Measurements from ENCODE around the gene BPI.

Gene BPI

DNA sequence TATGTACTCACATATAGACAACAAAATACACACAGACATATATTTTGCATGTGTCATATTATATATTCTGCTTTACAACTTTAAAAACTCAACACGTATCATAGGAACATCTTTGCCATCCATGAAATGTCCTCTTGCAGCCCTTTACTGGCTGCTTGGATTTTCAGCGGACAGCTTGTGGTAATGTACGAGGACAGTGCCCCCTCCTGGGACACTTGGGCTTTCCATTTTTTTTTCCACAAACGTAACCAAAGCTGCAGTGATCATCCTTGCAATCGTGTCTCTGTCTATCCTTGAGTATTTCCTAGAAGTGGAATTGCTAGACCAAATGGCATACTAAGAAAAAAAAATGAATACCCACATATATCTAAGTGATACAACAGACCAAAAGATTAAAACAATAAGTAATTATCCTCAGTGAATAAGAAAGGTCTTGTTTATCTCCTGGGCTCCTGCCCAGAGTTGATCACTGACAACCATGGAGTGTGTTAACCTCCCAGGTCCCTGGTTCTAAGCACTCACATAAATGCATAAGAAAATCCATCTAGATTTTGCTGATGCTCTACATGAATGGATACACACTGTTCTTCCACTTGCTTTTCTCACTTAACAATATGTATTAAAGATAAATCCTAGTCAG lies 18.1 kb downstream of the BPI start:
- H3K27me3 ChIP-seq (ENCODE audit: insufficient read depth, low read length) = no peaks in the 10 kb centered on the region
- H3K27ac ChIP-seq (ENCODE audit: low read depth, low read length) = no peak overlapping the region
- no peak overlapping the region for H3K4me3 ChIP-seq (ENCODE audit: low read length)
- WGBS = 15% methylated on average over 4 of the region's 5 CpGs
- no peaks in the 10 kb centered on the region for H3K4me1 ChIP-seq (ENCODE audit: insufficient read depth, low read length)
- no peaks in the 10 kb centered on the region for H3K9me3 ChIP-seq (ENCODE audit: insufficient read depth, low read depth, low read length)
- no peaks in the 10 kb centered on the region for H3K36me3 ChIP-seq (ENCODE audit: insufficient read depth, low read length)
- no peak overlapping the region for H3K9ac ChIP-seq (ENCODE audit: low read depth, low read length)

DNA sequence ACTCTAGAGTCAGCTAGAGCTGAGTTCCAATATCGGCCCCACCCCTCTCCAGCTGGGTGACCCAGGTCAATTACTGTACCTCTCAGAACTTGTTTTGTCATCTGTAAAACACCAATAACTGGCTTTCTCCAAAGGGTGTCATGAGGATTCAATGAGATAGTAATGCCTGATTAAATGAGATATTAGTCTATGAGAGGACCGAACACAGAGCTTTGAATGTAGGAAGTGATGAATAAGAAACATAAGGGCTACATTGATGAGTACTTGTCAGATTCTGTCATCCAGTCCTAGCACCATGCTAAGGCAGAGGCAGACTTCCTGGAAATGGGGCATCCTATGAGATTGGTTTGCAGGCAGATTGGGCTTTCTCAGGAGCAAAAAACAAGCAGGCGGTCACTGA lies 20.2 kb downstream of the BPI start:
- Histone ChIP-seq H3K27ac (ENCODE audit: low read depth, low read length) (no peak overlapping the region), H3K9me3 (ENCODE audit: insufficient read depth, low read depth, low read length) (no peaks in the 10 kb centered on the region), H3K4me3 (ENCODE audit: low read length) (no peak overlapping the region), H3K36me3 (ENCODE audit: insufficient read depth, low read length) (no peaks in the 10 kb centered on the region), H3K4me1 (ENCODE audit: insufficient read depth, low read length) (no peaks in the 10 kb centered on the region), H3K9ac (ENCODE audit: low read depth, low read length) (no peak overlapping the region), H3K27me3 (ENCODE audit: insufficient read depth, low read length) (no peaks in the 10 kb centered on the region)
- WGBS = 89% methylated on average over 3 of the region's 3 CpGs

DNA sequence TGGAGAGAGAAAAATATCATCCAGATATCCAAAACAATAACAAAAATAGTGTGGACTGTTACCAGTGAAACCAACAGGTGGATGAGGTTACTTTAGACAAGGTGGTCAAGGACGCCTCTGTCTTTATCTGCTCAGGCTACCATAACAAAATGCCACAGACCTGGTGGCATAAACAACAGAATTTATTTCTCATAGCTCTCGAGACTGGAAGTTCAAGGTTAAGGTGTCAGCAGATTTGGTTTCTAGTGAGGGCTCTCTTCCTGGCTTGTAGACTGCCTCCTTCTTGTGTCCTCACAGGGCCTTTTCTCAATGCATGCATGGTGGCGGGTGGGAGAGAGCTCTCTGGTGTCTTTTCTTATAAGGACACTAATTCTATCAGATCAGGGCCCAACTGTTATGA lies 21.2 kb downstream of the BPI start:
- Histone ChIP-seq H3K27ac (ENCODE audit: low read depth, low read length) (no peak overlapping the region), H3K4me1 (ENCODE audit: insufficient read depth, low read length) (no peaks in the 10 kb centered on the region), H3K9ac (ENCODE audit: low read depth, low read length) (no peak overlapping the region), H3K9me3 (ENCODE audit: insufficient read depth, low read depth, low read length) (no peaks in the 10 kb centered on the region), H3K4me3 (ENCODE audit: low read length) (no peak overlapping the region), H3K27me3 (ENCODE audit: insufficient read depth, low read length) (no peaks in the 10 kb centered on the region), H3K36me3 (ENCODE audit: insufficient read depth, low read length) (no peaks in the 10 kb centered on the region)
- 84% methylated on average over 3 of the region's 3 CpGs for WGBS

DNA sequence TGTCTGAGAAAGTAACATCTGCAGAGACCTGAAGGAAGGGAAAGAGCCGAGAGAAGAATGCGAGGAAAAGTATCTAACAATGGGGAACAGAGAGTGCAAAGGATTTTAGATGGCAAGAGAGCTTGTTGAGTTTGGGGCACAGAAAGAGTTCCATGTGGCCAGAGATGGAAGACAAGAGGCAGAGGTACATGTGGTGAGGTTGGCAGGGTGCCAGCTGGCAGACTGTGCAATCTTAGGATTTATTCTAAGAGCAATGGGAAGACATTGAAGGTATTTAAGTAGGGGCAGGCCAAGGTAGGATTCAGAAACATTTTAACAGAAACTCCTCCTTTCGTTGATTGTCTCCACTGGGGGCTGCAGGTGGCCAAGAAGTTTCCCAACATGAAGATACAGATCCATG lies 21.9 kb downstream of the BPI start:
- Histone ChIP-seq H3K27ac (ENCODE audit: low read depth, low read length) (no peak overlapping the region), H3K27me3 (ENCODE audit: insufficient read depth, low read length) (no peaks in the 10 kb centered on the region), H3K9ac (ENCODE audit: low read depth, low read length) (no peak overlapping the region), H3K36me3 (ENCODE audit: insufficient read depth, low read length) (no peaks in the 10 kb centered on the region), H3K4me1 (ENCODE audit: insufficient read depth, low read length) (no peaks in the 10 kb centered on the region), H3K4me3 (ENCODE audit: low read length) (no peak overlapping the region), H3K9me3 (ENCODE audit: insufficient read depth, low read depth, low read length) (no peaks in the 10 kb centered on the region)
- 87% methylated on average over 3 of the region's 3 CpGs for WGBS

DNA sequence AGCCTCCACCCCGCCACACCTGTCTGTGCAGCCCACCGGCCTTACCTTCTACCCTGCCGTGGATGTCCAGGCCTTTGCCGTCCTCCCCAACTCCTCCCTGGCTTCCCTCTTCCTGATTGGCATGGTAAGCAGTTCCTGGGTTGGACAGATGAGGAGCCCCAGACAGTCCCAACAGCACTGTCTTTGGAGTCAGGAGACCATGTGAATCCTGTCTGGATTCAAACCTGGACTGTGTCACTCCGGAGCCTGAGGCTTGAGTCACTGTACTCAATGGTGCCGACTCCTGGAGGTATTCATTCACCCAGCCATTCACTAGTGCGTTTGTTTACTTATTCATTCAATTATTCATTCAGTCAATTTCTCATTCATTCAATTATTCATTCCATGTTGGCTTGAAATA lies 22.4 kb downstream of the BPI start:
- 93% methylated on average over 7 of the region's 7 CpGs for WGBS

GRCh38 chr20:38330638-38331037 lies 26.7 kb downstream of the BPI start:
- WGBS = 49% methylated on average over 3 of the region's 3 CpGs
- Histone ChIP-seq H3K36me3 (ENCODE audit: insufficient read depth, low read length) (no peaks in the 10 kb centered on the region), H3K27ac (ENCODE audit: low read depth, low read length) (no peak overlapping the region), H3K4me1 (ENCODE audit: insufficient read depth, low read length) (no peaks in the 10 kb centered on the region), H3K9ac (ENCODE audit: low read depth, low read length) (no peak overlapping the region), H3K4me3 (ENCODE audit: low read length) (no peak overlapping the region), H3K27me3 (ENCODE audit: insufficient read depth, low read length) (no peaks in the 10 kb centered on the region), H3K9me3 (ENCODE audit: insufficient read depth, low read depth, low read length) (no peaks in the 10 kb centered on the region)

More for the DNA sequence above, 22.4 kb downstream of the BPI start:
- Histone ChIP-seq H3K4me1 (ENCODE audit: insufficient read depth, low read length) (no peaks in the 10 kb centered on the region), H3K27me3 (ENCODE audit: insufficient read depth, low read length) (no peaks in the 10 kb centered on the region), H3K27ac (ENCODE audit: low read depth, low read length) (no peak overlapping the region), H3K36me3 (ENCODE audit: insufficient read depth, low read length) (no peaks in the 10 kb centered on the region), H3K9me3 (ENCODE audit: insufficient read depth, low read depth, low read length) (no peaks in the 10 kb centered on the region), H3K4me3 (ENCODE audit: low read length) (no peak overlapping the region), H3K9ac (ENCODE audit: low read depth, low read length) (no peak overlapping the region)

GRCh38 chr20:38331245-38331644 lies 27.3 kb downstream of the BPI start:
- no peak overlapping the region for H3K27ac ChIP-seq (ENCODE audit: low read depth, low read length)
- no peaks in the 10 kb centered on the region for H3K4me1 ChIP-seq (ENCODE audit: insufficient read depth, low read length)
- H3K4me3 ChIP-seq (ENCODE audit: low read length) = no peak overlapping the region
- H3K27me3 ChIP-seq (ENCODE audit: insufficient read depth, low read length) = no peaks in the 10 kb centered on the region
- H3K9me3 ChIP-seq (ENCODE audit: insufficient read depth, low read depth, low read length) = no peaks in the 10 kb centered on the region
- H3K9ac ChIP-seq (ENCODE audit: low read depth, low read length) = no peak overlapping the region
- no peaks in the 10 kb centered on the region for H3K36me3 ChIP-seq (ENCODE audit: insufficient read depth, low read length)

DNA sequence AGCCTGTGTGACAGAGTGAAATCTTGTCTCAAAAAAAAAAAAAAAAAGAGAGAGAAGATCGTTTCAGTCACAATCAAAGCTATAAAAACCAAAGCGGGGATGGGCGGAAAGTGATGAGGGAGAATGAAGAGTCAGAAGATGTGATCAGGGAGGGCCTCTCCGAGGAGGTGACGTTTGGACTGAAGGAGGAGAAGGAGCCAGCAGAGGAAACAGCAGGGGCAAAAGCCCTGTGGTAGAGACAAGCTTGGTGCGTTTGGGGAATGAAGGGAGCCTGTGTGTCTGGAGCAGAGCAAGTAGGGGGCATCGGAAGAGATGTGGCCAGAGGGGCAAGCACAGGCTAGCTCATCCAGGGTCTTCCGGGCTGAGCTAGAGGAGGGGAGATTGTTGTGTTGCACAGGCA lies 27.9 kb downstream of the BPI start:
- H3K36me3 ChIP-seq (ENCODE audit: insufficient read depth, low read length) = no peaks in the 10 kb centered on the region
- H3K9me3 ChIP-seq (ENCODE audit: insufficient read depth, low read depth, low read length) = no peaks in the 10 kb centered on the region
- H3K27me3 ChIP-seq (ENCODE audit: insufficient read depth, low read length) = no peaks in the 10 kb centered on the region
- no peaks in the 10 kb centered on the region for H3K4me1 ChIP-seq (ENCODE audit: insufficient read depth, low read length)
- 86% methylated on average over 8 of the region's 8 CpGs for WGBS
- H3K9ac ChIP-seq (ENCODE audit: low read depth, low read length) = no peak overlapping the region
- no peak overlapping the region for H3K27ac ChIP-seq (ENCODE audit: low read depth, low read length)
- no peak overlapping the region for H3K4me3 ChIP-seq (ENCODE audit: low read length)

DNA sequence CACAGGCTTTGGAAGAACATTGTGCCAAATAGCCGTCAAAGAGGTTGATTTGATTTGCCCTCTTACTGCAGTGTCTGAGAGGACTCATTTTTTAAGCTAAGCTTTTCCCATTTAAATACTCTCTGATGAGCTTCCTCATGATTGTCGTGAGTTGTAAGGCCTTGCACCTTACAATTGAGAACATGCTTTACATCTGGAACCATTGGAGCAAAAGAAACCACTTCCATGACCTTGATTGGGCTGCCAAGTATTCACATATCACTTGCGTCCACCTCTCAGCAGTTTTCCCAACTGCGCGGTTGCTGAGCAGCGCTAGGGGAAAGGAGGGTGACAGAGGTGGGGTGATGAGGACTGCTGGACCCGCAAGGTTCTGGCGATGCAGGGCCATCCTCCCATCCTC lies 30.1 kb downstream of the BPI start:
- no peak overlapping the region for H3K27ac ChIP-seq (ENCODE audit: low read depth, low read length)
- no peaks in the 10 kb centered on the region for H3K36me3 ChIP-seq (ENCODE audit: insufficient read depth, low read length)
- no peaks in the 10 kb centered on the region for H3K27me3 ChIP-seq (ENCODE audit: insufficient read depth, low read length)
- WGBS = 96% methylated on average over 8 of the region's 8 CpGs
- H3K9me3 ChIP-seq (ENCODE audit: insufficient read depth, low read depth, low read length) = no peaks in the 10 kb centered on the region; the same call in 1 of the 2 replicates
- no peak overlapping the region for H3K4me3 ChIP-seq (ENCODE audit: low read length)
- H3K9ac ChIP-seq (ENCODE audit: low read depth, low read length) = no peak overlapping the region
- no peaks in the 10 kb centered on the region for H3K4me1 ChIP-seq (ENCODE audit: insufficient read depth, low read length)

DNA sequence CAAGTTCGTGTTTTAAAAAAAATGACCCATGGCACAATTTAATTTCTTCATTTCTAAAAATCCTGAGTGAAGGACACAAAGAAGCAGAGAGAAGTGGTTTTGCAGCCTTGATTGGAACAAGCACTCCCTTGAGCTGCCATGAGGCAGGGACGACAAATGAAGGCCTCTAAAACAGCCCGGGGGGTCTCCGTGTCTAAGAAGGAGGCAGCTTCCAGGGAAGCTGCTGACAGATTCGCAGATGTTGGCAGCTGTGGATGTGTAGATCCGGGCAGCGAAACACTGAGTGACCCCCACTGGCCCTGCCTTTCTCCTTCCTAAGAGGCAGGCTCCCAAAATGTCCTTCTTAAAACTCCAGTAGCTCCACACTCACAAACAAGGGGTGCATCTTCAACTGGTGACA lies 32.8 kb downstream of the BPI start:
- Histone ChIP-seq H3K27me3 (ENCODE audit: insufficient read depth, low read length) (no peaks in the 10 kb centered on the region), H3K4me1 (ENCODE audit: insufficient read depth, low read length) (peaks cover 12% of the 10 kb centered on the region), H3K27ac (ENCODE audit: low read depth, low read length) (no peak overlapping the region), H3K9ac (ENCODE audit: low read depth, low read length) (no peak overlapping the region), H3K36me3 (ENCODE audit: insufficient read depth, low read length) (no peaks in the 10 kb centered on the region), H3K4me3 (ENCODE audit: low read length) (no peak overlapping the region), H3K9me3 (ENCODE audit: insufficient read depth, low read depth, low read length) (no peaks in the 10 kb centered on the region; the same call in 1 of the 2 replicates)
- 80% methylated on average over 7 of the region's 7 CpGs for WGBS

- Histone ChIP-seq H3K27me3 (ENCODE audit: insufficient read depth, low read length) (no peaks in the 10 kb centered on the region), H3K9me3 (ENCODE audit: insufficient read depth, low read depth, low read length) (no peaks in the 10 kb centered on the region; the same call in 1 of the 2 replicates), H3K27ac (ENCODE audit: low read depth, low read length) (no peak overlapping the region), H3K4me3 (ENCODE audit: low read length) (no peak overlapping the region), H3K36me3 (ENCODE audit: insufficient read depth, low read length) (no peaks in the 10 kb centered on the region), H3K4me1 (ENCODE audit: insufficient read depth, low read length) (peaks cover 21% of the 10 kb centered on the region), H3K9ac (ENCODE audit: low read depth, low read length) (no peak overlapping the region)
- WGBS = 31% methylated on average over 6 of the region's 6 CpGs
Measured at GRCh38 chr20:38337561-38338140, 33.7 kb downstream of the BPI start.

Measured in HUES64 (cell line).